H9 (cell line): Measurements from ENCODE around the gene PNO1. TPM values are rescaled to one million over a fixed set of nuclear protein-coding genes. Genes with fewer than 3 reads are reported as not detected.
A peak's percentile ranks its signal among the peaks of the same experiment; 100 is the strongest.

ENCODE experiments used
- DNase-seq: peaks from one replicate; pipeline ENCODE4 v3.0.0-alpha.2; 2017
- H2AFZ ChIP-seq: one replicate; pipeline ENCODE4 v1.6.1; 2013; ENCODE audit warnings: mild to moderate bottlenecking, low read length, control low read depth, moderate library complexity
- H2AK5ac ChIP-seq: 2 replicates; pipeline ENCODE4 v1.6.1; 2013; ENCODE audit warnings: low read length, control low read depth, mixed read lengths; ENCODE audit not compliant: insufficient read length
- H2BK120ac ChIP-seq: one replicate; pipeline ENCODE4 v1.6.1; 2013; ENCODE audit warnings: low read depth, mild to moderate bottlenecking, low read length, control low read depth, inconsistent platforms; ENCODE audit not compliant: poor library complexity, severe bottlenecking
- H2BK12ac ChIP-seq: 2 replicates; pipeline ENCODE4 v1.6.1; 2013; ENCODE audit warnings: low read length, control low read depth, mixed read lengths, low read depth; ENCODE audit not compliant: insufficient read length
- H2BK15ac ChIP-seq: 2 replicates; pipeline ENCODE4 v1.6.1; 2013; ENCODE audit warnings: low read depth, low read length, control low read depth
- H2BK20ac ChIP-seq: one replicate; pipeline ENCODE4 v1.6.1; 2013; ENCODE audit warnings: low read depth, mild to moderate bottlenecking, low read length, control low read depth, inconsistent platforms; ENCODE audit not compliant: poor library complexity, severe bottlenecking
- H2BK5ac ChIP-seq: 2 replicates; pipeline ENCODE4 v1.6.1; 2013; ENCODE audit warnings: low read length, control low read depth, mixed read lengths; ENCODE audit not compliant: insufficient read length
- H3K14ac ChIP-seq: 2 replicates; pipeline ENCODE4 v1.6.1; 2013; ENCODE audit warnings: low read length, control low read depth; ENCODE audit not compliant: insufficient read depth
- H3K18ac ChIP-seq: 2 replicates; pipeline ENCODE4 v1.6.1; 2013; ENCODE audit warnings: low read depth, mild to moderate bottlenecking, mixed read lengths, low read length, control low read depth; ENCODE audit not compliant: insufficient read length
- H3K23ac ChIP-seq: 2 replicates; pipeline ENCODE4 v1.6.1; 2013; ENCODE audit warnings: low read length, control low read depth, mixed read lengths, low read depth; ENCODE audit not compliant: insufficient read length
- H3K23me2 ChIP-seq: 2 replicates; pipeline ENCODE4 v1.6.1; 2013; ENCODE audit warnings: low read depth, mild to moderate bottlenecking, mixed read lengths, low read length, control low read depth; ENCODE audit not compliant: insufficient read length, poor library complexity, severe bottlenecking
- H3K27ac ChIP-seq: 2 replicates; pipeline ENCODE4 v1.5.1; 2013; ENCODE audit warnings: low read length, control low read depth, mixed read lengths, low read depth; ENCODE audit not compliant: insufficient read length
- H3K27me3 ChIP-seq: 2 replicates; pipeline ENCODE4 v1.6.1; 2013; ENCODE audit warnings: low read length, control low read depth, inconsistent platforms; ENCODE audit not compliant: insufficient read depth
- H3K4ac ChIP-seq: 2 replicates; pipeline ENCODE4 v1.6.1; 2013; ENCODE audit warnings: low read depth, mild to moderate bottlenecking, control low read depth, inconsistent platforms, low read length, moderate library complexity
- H3K4me1 ChIP-seq: 2 replicates; pipeline ENCODE4 v1.6.1; 2013; ENCODE audit warnings: low read length, control low read depth, inconsistent platforms; ENCODE audit not compliant: insufficient read depth
- H3K4me2 ChIP-seq: 2 replicates; pipeline ENCODE4 v1.6.1; 2013; ENCODE audit warnings: low read length, control low read depth, mixed read lengths; ENCODE audit not compliant: insufficient read length, insufficient read depth
- H3K56ac ChIP-seq: 2 replicates; pipeline ENCODE4 v1.6.1; 2013; ENCODE audit warnings: low read depth, mild to moderate bottlenecking, mixed read lengths, low read length, control low read depth; ENCODE audit not compliant: insufficient read length
- H3K79me1 ChIP-seq: 2 replicates; pipeline ENCODE4 v1.6.1; 2013; ENCODE audit warnings: low read depth, mild to moderate bottlenecking, moderate library complexity, low read length, control low read depth, inconsistent platforms; ENCODE audit not compliant: insufficient read depth, poor library complexity, severe bottlenecking
- H3K79me2 ChIP-seq: 2 replicates; pipeline ENCODE4 v1.6.1; 2013; ENCODE audit warnings: low read length, control low read depth, inconsistent platforms; ENCODE audit not compliant: insufficient read depth
- H3K9ac ChIP-seq: 2 replicates; pipeline ENCODE4 v1.6.1; 2013; ENCODE audit warnings: low read length, control low read depth, mixed read lengths; ENCODE audit not compliant: insufficient read length; ENCODE audit errors: extremely low read depth
- H3K9me3 ChIP-seq: one replicate; pipeline ENCODE4 v1.6.1; 2013; ENCODE audit warnings: low read depth, low read length, inconsistent platforms; ENCODE audit not compliant: control insufficient read depth
- H3T11ph ChIP-seq: one replicate; pipeline ENCODE4 v1.6.1; 2013; ENCODE audit warnings: mild to moderate bottlenecking, low read length, control low read depth, inconsistent platforms
- H4K20me1 ChIP-seq: one replicate; pipeline ENCODE4 v1.6.1; 2013; ENCODE audit not compliant: control insufficient read depth, insufficient read length, insufficient read depth
- H4K5ac ChIP-seq: 2 replicates; pipeline ENCODE4 v1.6.1; 2013; ENCODE audit warnings: low read depth, mild to moderate bottlenecking, mixed read lengths, low read length, control low read depth; ENCODE audit not compliant: insufficient read length
- H4K8ac ChIP-seq: replicated peaks from 2 replicates; pipeline ENCODE4 v1.6.1; 2013; ENCODE audit warnings: low read length, control low read depth, mixed read lengths, low read depth; ENCODE audit not compliant: insufficient read length
- H4K91ac ChIP-seq: 2 replicates; pipeline ENCODE4 v1.6.1; 2013; ENCODE audit warnings: low read depth, mild to moderate bottlenecking, moderate library complexity, mixed read lengths, low read length, control low read depth; ENCODE audit not compliant: insufficient read length
- H3K27ac Mint-ChIP-seq, 3 experiments: 2 replicates in 2 of 3; 3 replicates in 1 of 3; pipeline ENCODE4 v1.8.0; 2020 to 2021; ENCODE audit warnings: mixed read lengths in 3 of 3, mild to moderate bottlenecking in 1 of 3, moderate library complexity in 1 of 3
- H3K27me3 Mint-ChIP-seq: 2 replicates; pipeline ENCODE4 v1.8.0; 2021; ENCODE audit warnings: low read depth, mild to moderate bottlenecking, moderate library complexity, mixed read lengths
- H3K36me3 Mint-ChIP-seq, 3 experiments: 2 replicates in 2 of 3; 3 replicates in 1 of 3; pipeline ENCODE4 v1.8.0; 2020 to 2021; ENCODE audit warnings: low read depth in 3 of 3, mixed read lengths in 3 of 3; ENCODE audit not compliant: insufficient read depth in 1 of 3
- H3K4me1 Mint-ChIP-seq, 2 experiments: 2 replicates each; pipeline ENCODE4 v1.8.0; 2020; ENCODE audit warnings: mixed read lengths in 2 of 2
- H3K4me3 Mint-ChIP-seq, 2 experiments: 2 replicates in 1 of 2; 3 replicates in 1 of 2; pipeline ENCODE4 v1.8.0; 2020 to 2021; ENCODE audit warnings: mild to moderate bottlenecking in 2 of 2, mixed read lengths in 2 of 2, moderate library complexity in 1 of 2
- H3K9me3 Mint-ChIP-seq, 2 experiments: 2 replicates in 1 of 2; 3 replicates in 1 of 2; pipeline ENCODE4 v1.8.0; 2020; ENCODE audit warnings: mild to moderate bottlenecking in 2 of 2, mixed read lengths in 2 of 2, moderate library complexity in 1 of 2
- CTCF ChIP-seq: fragments of 200-600 bp; sonication (generic); conservative IDR thresholded peaks from 3 replicates; pipeline ENCODE4 v1.8.0; 2021; ENCODE audit warnings: antibody characterized with exemption, mild to moderate bottlenecking
- WGBS: extraction: QIAGEN DNeasy Blood & Tissue Kit; methylation state at CpG from one replicate; pipeline ENCODE4 v1.1.7; 2013; ENCODE audit warnings: missing lambda C conversion rate, low lambda C conversion rate, mixed read lengths; ENCODE audit not compliant: insufficient read length; ENCODE audit errors: extremely low coverage; 5-methylcytosine and 5-hydroxymethylcytosine counted together
- total RNA-seq: library from RNA; stranded (reverse); gene quantifications from 2 replicates; pipeline ENCODE4 v1.2.1, GENCODE V29; 2021

The PNO1 gene
- total RNA-seq, 1 experiment from 2014 or later: 46.5 TPM

- Histone ChIP-seq H3K79me2 (peaks cover 32% of the 10 kb centered on the region; the same call in 1 of the 2 replicates), H3K4me2 (no peak overlapping the region), H3K27me3 (no peaks in the 10 kb centered on the region), H3T11ph (no peak overlapping the region), H2BK12ac (no peak overlapping the region), H3K56ac (no peak overlapping the region), H2AK5ac (no peak overlapping the region), H3K79me1 (peaks cover 6% of the 10 kb centered on the region), H2AFZ (no peak overlapping the region), H3K14ac (no peak overlapping the region), H2BK120ac (no peak overlapping the region), H3K4ac (no peak overlapping the region), H2BK5ac (no peak overlapping the region), H4K8ac (no peak overlapping the region), H3K23ac (no peak overlapping the region), H4K20me1 (no peaks in the 10 kb centered on the region), H4K91ac (no peak overlapping the region), H2BK20ac (no peak overlapping the region), H3K23me2 (no peaks in the 10 kb centered on the region), H3K9me3 (no peaks in the 10 kb centered on the region), H3K9ac (no peak overlapping the region), H3K4me1 (no peaks in the 10 kb centered on the region), H3K27ac (no peak overlapping the region), H2BK15ac (no peak overlapping the region), H4K5ac (no peak overlapping the region), H3K18ac (no peak overlapping the region)
- WGBS: no CpG with 5 or more reads among the region's 5 CpGs
- DNase-seq: no peak
- Mint-ChIP-seq H3K4me3 (no peak overlapping the region), H3K27me3 (no peaks in the 10 kb centered on the region), H3K27ac (peak overlapping the region in 2 of 3 experiments; percentile 3 to 18; a peak in 3 of 7 replicates), H3K36me3 (peaks cover 9 to 25% (median 13%) of the 10 kb centered on the region in 3 experiments), H3K4me1 (peaks cover 18 to 22% of the 10 kb centered on the region in 2 experiments), H3K9me3 (no peaks in the 10 kb centered on the region)
- no peak for TF ChIP-seq CTCF
Observed at GRCh38 chr2:68214381-68214780, 56.7 kb downstream of the PNO1 start.
